ENCODE measurements around the gene LRRFIP1. TPM values are rescaled to one million over a fixed set of nuclear protein-coding genes. Genes with fewer than 3 reads are reported as not detected.

Gene LRRFIP1
- polyA plus RNA-seq, 1 donor (not counting 4 experiments of a cell fraction or from before 2014, with no cell fraction given): 115 TPM

- Histone ChIP-seq H3K27me3 (ENCODE audit: control insufficient read depth, extremely low read depth, insufficient read depth, low read length) (no peaks in the 10 kb centered on the region), H3K4me3 (ENCODE audit: control insufficient read depth in 2 of 3, extremely low read depth in 1 of 3, insufficient read depth in 2 of 3, low read depth in 1 of 3, low read length in 3 of 3) (no peak overlapping the region), H3K36me3 (ENCODE audit: control insufficient read depth in 2 of 2, extremely low read depth in 1 of 2, insufficient read depth in 2 of 2, low read length in 2 of 2) (no peaks in the 10 kb centered on the region), H3K4me2 (ENCODE audit: control insufficient read depth, extremely low read depth, insufficient read depth, low read depth, low read length) (no peak overlapping the region), H3K9me3 (ENCODE audit: control insufficient read depth, low read depth, low read length) (no peaks in the 10 kb centered on the region), H4K20me1 (ENCODE audit: control insufficient read depth, extremely low read depth, insufficient read depth, low read length) (no peaks in the 10 kb centered on the region), H3K9me1 (ENCODE audit: control insufficient read depth, extremely low read depth, insufficient read depth, low read length) (no peaks in the 10 kb centered on the region), H3K9ac (ENCODE audit: control insufficient read depth, extremely low read depth, insufficient read depth, low read length) (no peak overlapping the region), H3K4me1 (ENCODE audit: control insufficient read depth, extremely low read depth, insufficient read depth, low read length) (peaks cover 8% of the 10 kb centered on the region), H2AFZ (ENCODE audit: control insufficient read depth, low read length) (no peak overlapping the region), H3K79me2 (ENCODE audit: control insufficient read depth, insufficient read depth, low read length) (no peaks in the 10 kb centered on the region), H3K27ac (ENCODE audit: control insufficient read depth, insufficient read depth, low read length) (no peak overlapping the region)
- TF ChIP-seq CTCF (optimal IDR thresholded peaks at IDR 0.05 in 1 of 3, IDR thresholded peaks at IDR 0.05 in 1 of 3, conservative IDR thresholded peaks at IDR 0.05 in 1 of 3; ENCODE audit: extremely low read depth in 1 of 3, insufficient read depth in 2 of 3, low read length in 3 of 3): no peak
- no peak for TF ChIP-seq EZH2 (IDR thresholded peaks at IDR 0.05; ENCODE audit: low read length)
- dilution Hi-C loops (cut with MboI; ENCODE audit: extremely low pct_ligation_motif_present, low sequenced_read_pairs): no loop called here
- no peak for FAIRE-seq
- no peak for DNase-seq (ENCODE audit: low read depth, low spot score)
Observed at GRCh38 chr2:237585590-237586221, 41.7 kb upstream of the LRRFIP1 start.

- Histone ChIP-seq H3K4me3 (ENCODE audit: control insufficient read depth in 2 of 3, extremely low read depth in 1 of 3, insufficient read depth in 2 of 3, low read depth in 1 of 3, low read length in 3 of 3) (no peak overlapping the region), H2AFZ (ENCODE audit: control insufficient read depth, low read length) (no peak overlapping the region), H3K9me3 (ENCODE audit: control insufficient read depth, low read depth, low read length) (no peaks in the 10 kb centered on the region), H3K36me3 (ENCODE audit: control insufficient read depth in 2 of 2, extremely low read depth in 1 of 2, insufficient read depth in 2 of 2, low read length in 2 of 2) (no peaks in the 10 kb centered on the region), H4K20me1 (ENCODE audit: control insufficient read depth, extremely low read depth, insufficient read depth, low read length) (no peaks in the 10 kb centered on the region), H3K79me2 (ENCODE audit: control insufficient read depth, insufficient read depth, low read length) (no peaks in the 10 kb centered on the region), H3K27me3 (ENCODE audit: control insufficient read depth, extremely low read depth, insufficient read depth, low read length) (no peaks in the 10 kb centered on the region), H3K9me1 (ENCODE audit: control insufficient read depth, extremely low read depth, insufficient read depth, low read length) (no peaks in the 10 kb centered on the region), H3K4me1 (ENCODE audit: control insufficient read depth, extremely low read depth, insufficient read depth, low read length) (peaks cover 19% of the 10 kb centered on the region), H3K9ac (ENCODE audit: control insufficient read depth, extremely low read depth, insufficient read depth, low read length) (no peak overlapping the region), H3K4me2 (ENCODE audit: control insufficient read depth, extremely low read depth, insufficient read depth, low read depth, low read length) (no peak overlapping the region), H3K27ac (ENCODE audit: control insufficient read depth, insufficient read depth, low read length) (no peak overlapping the region)
- TF ChIP-seq EZH2 (IDR thresholded peaks at IDR 0.05; ENCODE audit: low read length): no peak
- no peak for TF ChIP-seq CTCF (optimal IDR thresholded peaks at IDR 0.05 in 1 of 3, IDR thresholded peaks at IDR 0.05 in 1 of 3, conservative IDR thresholded peaks at IDR 0.05 in 1 of 3; ENCODE audit: extremely low read depth in 1 of 3, insufficient read depth in 2 of 3, low read length in 3 of 3)
- dilution Hi-C loops (cut with MboI; ENCODE audit: extremely low pct_ligation_motif_present, low sequenced_read_pairs): no loop called here
- no peak for DNase-seq (ENCODE audit: low read depth, low spot score)
- FAIRE-seq: no peak
Observed at GRCh38 chr2:237588044-237588696, 39.2 kb upstream of the LRRFIP1 start.
